HK-2 (cell line): ENCODE measurements around the gene COL7A1.
"Not testable (repeated sequence)": the region's sequence is repeated elsewhere in the genome, so short reads cannot be mapped to it uniquely, and the experiment has no call there.

Experiments
- DNase-seq: peaks from one replicate; pipeline ENCODE4 v3.0.0-alpha.2; 2018; ENCODE audit not compliant: unreplicated experiment

The COL7A1 gene

DNA sequence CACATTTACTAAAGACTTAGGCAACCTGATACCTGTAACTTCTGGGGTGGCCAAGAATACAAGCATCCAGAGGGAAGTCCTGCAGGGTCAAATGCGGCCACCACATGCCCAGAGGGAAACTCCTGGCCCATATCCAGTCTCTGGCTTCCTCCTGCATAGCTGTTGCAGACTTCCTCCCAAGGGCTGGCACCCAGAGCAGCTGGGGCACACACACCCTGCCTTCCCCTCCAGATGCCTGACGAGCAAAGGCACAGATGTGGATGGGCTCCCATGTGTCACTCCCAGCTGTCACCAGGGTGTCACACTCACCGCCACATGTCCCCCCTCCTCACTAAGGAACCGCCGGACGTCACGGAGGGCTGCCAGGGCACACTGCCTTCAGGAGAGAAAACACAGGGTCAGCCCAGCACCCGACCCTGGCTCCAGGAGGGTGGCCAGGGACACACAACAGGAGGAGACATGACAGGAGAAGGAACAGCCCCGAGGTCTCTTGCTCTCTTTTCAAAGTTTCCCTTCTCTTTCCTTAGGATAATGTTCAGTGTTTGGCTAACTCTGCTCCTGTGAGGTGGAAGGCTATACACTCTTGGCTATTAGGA is 51.8 kb downstream of the COL7A1 start:
- DNase-seq: no peak

DNA sequence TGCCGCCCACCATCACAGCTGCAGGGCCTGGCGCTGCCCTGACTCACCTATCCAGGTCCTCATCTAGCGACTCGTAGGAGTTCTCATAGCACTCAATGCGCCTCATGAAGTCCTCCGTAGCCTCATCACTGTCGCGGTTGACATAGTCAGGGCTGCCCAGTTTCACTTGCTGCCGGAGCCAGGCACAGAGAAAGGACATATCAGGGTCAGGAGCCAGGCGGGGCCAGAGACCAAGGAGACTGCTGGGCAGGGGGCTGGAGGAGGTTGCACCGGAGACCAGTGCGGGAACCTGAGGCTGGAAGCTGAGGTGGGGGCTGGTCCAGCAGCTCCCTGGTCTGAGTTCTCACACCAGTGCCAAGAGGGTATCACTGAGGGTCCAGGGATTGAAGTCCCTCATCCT is 56.7 kb downstream of the COL7A1 start:
- DNase-seq: no peak

DNA sequence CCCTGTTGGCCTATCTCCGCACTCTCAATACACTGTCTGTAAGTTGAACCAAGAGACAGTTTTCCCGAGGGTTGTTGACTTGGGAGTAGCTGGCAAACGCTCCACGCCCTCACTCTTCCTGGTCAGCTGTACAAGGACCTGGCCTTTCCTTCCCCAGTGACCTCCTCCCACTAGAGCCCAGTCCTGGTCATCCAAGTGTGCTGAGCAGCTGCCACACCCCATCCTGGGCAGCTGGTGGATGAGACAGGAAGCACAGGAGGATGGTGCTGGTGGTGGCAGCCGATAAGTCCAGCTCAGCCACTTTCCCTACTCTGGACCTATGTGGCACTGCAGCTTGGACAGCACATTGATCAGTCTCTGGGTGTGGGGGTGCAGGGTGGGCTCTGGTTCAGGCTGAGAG is 58.3 kb downstream of the COL7A1 start:
- DNase-seq: no peak

DNA sequence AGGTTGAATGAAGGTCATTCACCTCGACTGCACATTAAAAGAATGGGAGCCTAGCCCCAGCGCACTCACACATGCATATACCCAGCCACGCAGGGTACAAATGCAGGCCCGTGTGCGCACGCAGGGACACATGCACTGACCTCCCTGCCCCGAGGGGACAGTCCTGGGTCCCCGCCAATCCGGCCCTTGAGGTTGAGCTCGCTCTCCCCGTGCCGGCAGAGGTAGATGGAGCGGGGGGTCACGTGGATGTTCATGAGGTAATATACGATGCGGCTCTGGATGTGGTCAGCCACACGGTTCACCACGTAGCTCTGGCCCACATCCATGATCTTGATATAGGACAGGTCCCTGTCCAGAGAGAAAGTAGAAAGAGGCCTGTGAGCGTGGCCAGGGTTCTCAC is 59.0 kb downstream of the COL7A1 start:
- no peak for DNase-seq

DNA sequence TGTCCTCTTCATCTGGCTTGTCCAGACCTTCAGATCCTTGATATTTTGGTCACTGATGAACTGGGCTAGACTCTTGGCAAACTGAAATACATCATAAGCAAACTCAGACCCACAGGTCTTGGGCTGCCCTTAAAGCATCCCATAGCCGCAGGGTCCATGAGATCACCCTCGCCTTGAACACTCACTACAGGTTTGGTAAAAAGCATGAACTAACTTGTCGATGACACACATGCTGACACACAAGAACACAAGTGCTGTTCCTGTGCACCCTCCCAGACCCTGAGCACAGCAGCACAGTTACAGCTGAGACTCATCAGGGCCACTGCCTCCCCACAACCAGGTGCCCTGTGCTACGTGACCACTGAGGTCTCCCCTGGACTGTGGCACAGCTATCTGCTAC is 59.6 kb downstream of the COL7A1 start:
- no peak for DNase-seq

DNA sequence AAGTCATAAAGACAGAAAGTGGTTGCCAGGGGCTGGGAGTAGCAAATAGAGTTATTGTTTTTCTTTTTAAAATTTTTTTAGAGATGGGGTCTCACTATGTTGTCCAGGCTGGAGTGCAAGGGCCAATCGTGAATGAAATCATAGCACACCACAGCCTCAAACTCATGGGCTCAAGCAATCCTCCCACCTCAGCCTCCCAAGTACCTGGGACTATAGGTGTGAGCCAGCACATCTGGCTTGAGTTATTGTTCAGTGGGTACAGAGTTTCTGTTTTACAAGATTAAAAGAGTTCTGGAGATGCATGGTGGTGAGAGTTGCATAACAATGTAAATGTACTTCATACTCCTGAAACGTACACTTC is 62.2 kb downstream of the COL7A1 start:
- DNase-seq: no peak

DNA sequence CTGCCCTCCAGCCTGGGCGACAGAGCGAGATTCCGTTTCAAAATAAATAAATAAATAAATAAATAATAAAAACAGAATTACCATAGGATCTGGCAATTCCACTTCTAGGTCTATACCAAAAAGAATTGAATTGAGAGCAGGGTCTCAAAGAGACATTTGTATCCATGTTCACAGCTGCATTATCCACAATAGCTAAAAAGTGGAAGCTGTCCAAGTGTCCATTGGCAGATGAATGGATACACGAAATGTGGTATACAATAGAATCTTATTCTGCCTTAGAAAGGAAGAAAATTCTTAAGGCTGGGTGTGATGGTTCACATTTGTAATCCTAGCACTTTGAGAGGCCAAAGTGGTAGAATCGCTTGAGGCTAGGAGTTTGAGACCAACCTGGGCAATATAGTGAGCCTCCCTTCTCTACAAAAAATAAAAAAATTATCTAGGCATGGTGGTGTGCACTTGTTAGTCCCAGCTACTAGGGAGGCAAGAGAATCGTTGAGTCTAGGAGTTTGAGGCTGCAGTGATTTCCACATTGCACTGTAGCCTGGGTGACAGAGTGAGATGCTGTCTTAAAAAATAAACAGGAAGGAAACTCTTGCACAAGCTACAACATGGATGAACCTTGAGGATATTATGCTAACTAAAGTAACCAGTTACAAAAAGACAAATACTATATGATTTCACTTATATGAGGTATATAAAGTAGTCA is 62.7 kb downstream of the COL7A1 start:
- DNase-seq: no peak

DNA sequence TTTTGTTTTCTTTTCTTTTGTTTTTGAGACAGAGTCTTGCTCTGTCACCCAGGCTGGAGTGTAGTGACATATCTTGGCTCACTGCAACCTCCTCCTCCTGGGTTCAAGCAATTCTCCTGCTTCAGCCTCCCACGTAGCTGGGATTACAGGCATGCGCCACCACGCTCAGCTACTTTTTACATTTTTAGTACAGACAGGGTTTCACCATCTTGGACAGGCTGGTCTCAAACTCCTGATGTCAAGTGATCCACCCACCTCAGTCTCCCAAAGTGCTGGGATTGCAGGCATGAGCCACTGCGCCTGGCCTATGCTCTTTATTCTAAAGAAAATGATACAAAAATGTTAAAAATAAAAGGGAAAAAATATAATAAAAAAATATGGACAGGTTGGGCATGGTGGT is 64.4 kb downstream of the COL7A1 start:
- not testable (repeated sequence) for DNase-seq

DNA sequence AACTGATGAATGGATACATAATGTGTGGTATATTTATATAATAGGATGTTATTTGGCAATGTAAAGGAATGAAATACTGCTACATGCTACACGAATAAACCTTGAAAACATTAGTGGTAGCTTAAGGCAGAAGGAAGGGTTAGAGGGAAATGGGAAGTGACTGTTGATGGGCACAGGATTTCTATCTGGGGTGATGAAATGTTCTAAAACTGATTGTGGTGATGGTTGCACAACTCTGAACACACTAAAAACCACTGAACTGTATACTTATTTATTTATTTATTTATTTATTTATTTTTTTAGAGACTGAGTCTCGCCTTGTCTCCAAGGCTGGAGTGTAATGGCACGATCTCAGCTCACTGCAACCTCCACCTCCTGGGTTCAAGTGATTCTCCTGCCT is 66.4 kb downstream of the COL7A1 start:
- DNase-seq: no peak

DNA sequence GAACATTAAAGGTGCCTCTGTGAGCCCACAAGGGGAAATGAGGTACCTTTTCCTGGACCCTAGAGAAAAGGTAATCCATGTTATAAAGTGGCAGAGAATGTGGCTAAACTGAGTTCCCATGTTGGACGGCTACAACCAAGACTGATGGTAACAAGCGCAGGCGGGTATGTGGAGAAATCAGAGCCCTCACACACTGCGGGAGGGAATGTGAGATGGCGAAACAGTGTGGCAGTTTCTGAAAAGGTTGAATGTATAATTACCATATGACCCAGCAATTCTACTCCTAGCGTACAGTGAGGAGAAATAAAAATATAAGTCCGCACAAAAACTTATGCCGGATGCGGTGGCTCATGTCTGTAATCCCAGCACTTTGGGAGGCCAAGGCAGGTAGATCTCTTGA is 67.1 kb downstream of the COL7A1 start:
- no peak for DNase-seq

DNA sequence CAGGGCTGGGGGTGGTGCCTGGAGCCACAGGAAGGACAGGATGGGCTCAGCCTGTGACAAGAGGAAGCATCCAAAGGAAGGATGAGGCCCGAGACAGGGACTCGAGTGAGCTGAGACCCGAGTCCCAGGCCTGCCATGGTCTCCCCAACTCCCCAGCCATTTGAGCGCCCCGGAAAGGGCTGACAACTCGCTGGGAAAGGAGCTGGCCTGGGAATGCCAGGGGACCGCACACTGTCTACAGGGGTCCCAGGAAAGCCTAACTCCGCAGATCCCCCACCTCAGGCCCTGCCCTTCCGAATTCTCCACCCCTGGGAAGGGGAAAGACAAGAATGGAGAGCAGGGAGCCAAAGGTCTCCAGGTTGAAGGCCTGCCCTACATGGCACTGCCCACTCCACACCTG is 70.2 kb downstream of the COL7A1 start:
- no peak for DNase-seq

DNA sequence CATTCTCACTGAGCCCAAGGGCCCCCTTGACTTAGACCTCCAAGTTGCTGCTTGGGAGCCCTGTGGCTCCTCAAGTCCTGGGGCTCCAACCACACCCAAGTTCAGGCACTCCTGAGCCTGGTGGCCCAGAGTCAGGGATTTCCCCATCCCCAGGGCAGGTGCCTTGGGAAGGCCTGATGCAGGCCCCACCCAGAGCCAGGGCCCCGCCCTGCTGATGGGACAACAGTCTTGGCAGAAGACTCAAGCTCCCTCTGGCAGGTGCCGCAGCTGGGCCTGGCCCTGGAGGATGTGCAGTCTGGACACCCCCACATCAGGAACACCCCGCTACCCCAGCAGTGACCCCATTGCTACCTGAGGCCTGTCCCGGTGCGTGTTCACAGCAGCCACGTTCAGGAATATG is 73.5 kb downstream of the COL7A1 start:
- DNase-seq: no peak

DNA sequence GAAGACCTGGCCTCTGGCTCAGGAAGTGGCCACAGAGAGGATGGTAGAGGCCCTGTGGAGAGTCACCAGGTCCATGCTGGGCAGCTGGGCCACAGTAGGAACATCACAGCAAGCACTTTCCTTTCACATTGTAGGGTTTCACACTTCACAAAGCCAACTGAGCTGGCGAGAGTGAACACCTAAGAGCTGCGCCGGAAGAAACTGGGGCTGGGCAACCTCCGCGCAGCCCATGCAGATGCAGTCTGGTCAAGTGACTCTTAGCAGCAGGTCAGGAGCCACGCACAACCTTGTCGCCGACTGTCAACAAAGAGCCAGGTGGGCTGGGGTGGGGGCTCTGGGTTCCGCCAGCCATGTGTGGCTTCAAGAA is 75.9 kb downstream of the COL7A1 start:
- no peak for DNase-seq

DNA sequence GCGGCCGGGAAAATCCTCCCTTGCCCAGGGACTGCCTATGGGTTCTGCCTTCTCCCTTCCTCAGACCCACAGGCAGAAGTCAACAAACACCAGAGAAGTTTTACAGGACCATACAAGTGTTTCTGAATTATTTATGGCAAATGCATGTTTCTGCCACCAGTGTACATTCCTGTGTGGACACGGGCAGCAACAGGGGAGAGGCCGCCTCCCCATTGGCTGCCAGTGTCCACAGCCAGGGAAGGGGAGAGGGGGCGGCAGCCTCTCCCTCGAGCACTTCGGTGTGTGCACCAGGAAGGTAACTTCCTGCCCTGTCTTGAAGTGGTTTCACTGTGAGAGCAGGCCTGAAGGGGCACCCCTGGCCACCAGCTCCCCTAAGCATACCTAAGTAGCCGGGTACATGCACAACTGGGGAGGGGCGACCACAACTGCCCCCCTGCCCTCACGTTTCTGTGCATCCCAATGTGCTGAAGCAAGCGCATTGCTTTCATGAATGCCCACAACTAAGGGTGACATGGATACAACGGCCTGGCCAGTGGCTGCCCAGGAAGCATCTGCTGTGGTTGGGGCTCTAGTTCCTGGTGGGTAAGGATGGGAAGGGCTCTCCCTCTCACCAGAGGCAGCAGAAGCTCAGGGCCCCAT is 76.4 kb downstream of the COL7A1 start:
- no peak for DNase-seq

DNA sequence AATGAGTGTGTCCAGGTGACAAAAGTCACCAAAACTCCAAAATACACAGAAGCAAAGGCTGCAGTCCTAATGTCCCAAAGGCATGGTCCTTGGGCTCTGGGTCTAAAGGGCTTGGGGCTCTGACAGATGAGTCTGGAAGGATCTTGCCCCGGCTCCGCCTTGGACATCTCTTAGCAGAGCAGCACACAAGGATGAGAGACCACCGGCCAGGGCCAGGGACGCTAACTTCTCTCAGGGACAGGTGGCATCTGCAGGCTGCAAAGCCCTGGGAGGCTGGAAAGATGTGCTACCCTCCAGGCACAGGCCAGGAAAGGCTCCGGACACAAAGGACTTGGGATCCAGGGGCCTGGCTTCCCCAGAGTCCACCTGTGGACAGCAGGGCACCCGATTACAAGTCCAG is 77.1 kb downstream of the COL7A1 start:
- DNase-seq: no peak

DNA sequence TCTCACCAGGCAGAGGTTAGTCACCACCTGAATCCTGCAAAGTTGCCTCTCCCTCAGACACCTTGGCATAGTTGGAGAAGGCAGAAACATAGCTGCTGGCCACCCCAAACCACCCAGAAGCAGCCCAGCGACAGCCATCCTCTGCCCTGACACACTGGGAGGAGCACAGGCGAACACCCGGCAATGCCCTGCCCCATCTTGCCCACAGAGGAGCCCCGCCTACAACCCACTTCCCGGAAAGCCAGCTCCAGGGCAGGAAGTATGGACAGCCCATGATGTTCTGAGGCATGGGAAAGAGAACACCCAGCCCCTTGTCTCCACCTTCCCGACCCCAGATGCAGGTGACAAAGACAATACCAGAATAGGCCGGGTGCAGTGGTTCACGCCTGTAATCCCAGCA is 78.6 kb downstream of the COL7A1 start:
- no peak for DNase-seq

DNA sequence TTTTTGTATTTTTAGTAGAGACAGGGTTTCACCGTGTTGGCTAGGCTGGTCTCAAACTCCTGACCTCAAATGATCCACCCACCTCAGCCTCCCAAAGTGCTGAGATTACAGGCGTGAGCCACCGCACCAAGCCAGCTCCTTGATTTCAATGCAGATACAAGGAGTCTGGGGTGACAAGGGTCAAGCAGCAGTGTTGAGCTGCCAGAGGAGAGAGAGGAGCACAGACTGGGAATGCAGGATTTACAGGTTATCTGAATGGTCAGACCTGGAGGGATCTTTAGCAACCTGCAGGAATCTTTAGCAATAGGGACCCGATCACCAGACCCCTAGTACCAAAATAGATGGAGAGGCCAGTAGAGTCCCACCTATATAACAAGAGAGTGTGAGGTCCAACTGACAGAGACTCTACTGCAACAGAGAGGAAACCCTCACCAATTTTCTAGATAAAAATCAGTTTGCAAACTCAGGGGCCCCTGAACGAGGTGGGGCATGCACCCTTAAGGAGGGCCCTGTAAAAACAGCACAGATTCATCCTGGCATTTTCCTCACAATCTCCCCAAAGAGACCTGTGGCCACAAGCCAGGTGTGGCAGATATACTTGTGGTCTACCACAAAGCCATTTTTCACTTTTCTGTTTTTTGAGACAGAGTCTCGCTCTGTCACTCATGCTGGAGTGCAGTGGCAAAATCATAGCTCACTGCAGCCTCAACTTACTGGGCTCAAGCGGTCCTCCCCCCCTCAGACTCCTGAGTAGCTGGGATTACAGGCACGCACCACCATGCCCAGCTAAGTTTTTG is 80.5 kb downstream of the COL7A1 start:
- DNase-seq: no peak
